ENCODE data around the gene INPP5A.

- TF ChIP-seq POLR2A (IDR thresholded peaks at IDR 0.05; ENCODE audit: low read length) (no peak), GATA1 (IDR thresholded peaks at IDR 0.05; ENCODE audit: low read depth, low read length) (no peak)
Measured at GRCh38 chr10:132534391-132535064, 3.1 kb upstream of the INPP5A start.

All from erythroblast (primary cell).